Activated T-cell treated with anti-CD3 and anti-CD28 coated beads, Interleukin-2, amount 50 U/mL, for 24 hours (primary cell): ENCODE results near the gene RAB11FIP5.

Experiments
- DNase-seq: peaks from one replicate; pipeline ENCODE4 v3.0.0-alpha.2; 2020
- H3K27ac Mint-ChIP-seq: 2 replicates; pipeline ENCODE4 v1.8.0; 2020; ENCODE audit warnings: mild to moderate bottlenecking, mixed read lengths
- H3K27me3 Mint-ChIP-seq: 2 replicates; pipeline ENCODE4 v1.8.0; 2020; ENCODE audit warnings: mixed read lengths
- H3K36me3 Mint-ChIP-seq: 2 replicates; pipeline ENCODE4 v1.8.0; 2020; ENCODE audit warnings: low read depth, mixed read lengths
- H3K4me1 Mint-ChIP-seq: 2 replicates; pipeline ENCODE4 v1.8.0; 2020; ENCODE audit warnings: low read depth, mixed read lengths
- H3K4me3 Mint-ChIP-seq: 2 replicates; pipeline ENCODE4 v1.8.0; 2020; ENCODE audit warnings: mild to moderate bottlenecking, moderate library complexity, mixed read lengths
- H3K9me3 Mint-ChIP-seq: 2 replicates; pipeline ENCODE4 v1.8.0; 2020; ENCODE audit warnings: mixed read lengths

The RAB11FIP5 gene

DNA sequence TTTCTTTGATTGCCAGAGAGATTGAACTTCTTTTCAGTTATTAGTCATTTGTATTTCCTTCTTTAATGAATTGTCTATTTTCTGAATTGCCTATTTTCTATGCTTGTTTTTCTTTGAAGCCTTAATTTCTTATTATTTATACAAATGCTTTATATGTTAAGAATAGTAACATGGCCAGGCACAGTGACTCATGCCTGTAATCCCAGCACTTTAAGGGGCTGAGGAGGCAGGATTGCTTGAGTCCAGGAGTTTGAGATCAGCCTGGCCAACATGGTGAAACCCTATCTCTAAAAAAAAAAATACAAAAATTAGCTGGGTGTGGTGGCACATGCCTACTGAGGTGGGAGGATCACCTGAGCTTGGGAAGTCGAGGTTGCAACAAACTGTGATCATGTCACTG lies 4.7 kb upstream of the RAB11FIP5 start:
- H3K4me3 Mint-ChIP-seq, result no peak overlapping the region
- H3K27me3 Mint-ChIP-seq, result peaks cover 15% of the 10 kb centered on the region
- peaks cover 11% of the 10 kb centered on the region for H3K4me1 Mint-ChIP-seq
- no peak for DNase-seq
- H3K9me3 Mint-ChIP-seq, result no peaks in the 10 kb centered on the region
- no peak overlapping the region for H3K27ac Mint-ChIP-seq
- no peaks in the 10 kb centered on the region for H3K36me3 Mint-ChIP-seq

DNA sequence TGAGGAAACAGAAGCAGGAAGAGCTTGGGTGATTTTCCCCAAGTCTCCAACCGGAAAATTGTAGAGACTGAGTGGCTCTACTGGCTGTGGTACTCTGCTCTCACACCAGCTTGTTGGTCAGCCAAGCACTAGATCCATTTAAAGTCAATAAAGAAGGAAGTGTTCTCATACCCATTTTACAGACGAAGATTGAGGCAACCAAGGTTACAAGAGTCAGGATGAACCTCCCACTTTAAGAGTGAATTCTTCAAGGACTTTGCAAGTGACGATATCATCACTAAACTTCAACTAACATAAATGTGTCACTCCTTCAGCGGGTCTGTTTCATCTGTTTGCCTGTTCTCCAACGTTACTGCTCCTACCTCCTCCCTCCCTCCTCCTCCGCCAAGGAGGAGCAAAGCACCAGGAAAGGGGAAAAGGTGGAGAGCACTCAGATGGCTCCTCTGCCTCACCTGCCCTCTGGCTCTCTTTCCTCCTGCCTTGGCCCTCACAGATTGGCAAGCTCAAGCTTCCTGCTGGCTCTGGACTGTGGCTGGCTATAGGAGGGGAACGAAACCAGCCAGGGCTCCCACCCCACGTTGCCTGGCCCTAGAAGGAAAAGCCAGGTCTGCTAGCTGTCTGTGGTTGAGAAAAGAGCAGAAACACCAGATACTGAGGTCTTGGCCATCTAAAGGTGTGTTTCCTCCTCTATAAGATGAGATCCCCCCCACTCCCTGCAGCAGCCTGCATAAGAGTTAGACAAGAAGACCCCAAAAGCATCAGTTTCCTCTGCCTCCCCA lies 3.6 kb upstream of the RAB11FIP5 start:
- Mint-ChIP-seq H3K9me3 (no peaks in the 10 kb centered on the region), H3K27ac (no peak overlapping the region), H3K4me3 (no peak overlapping the region), H3K27me3 (peaks cover 18% of the 10 kb centered on the region), H3K4me1 (peaks cover 18% of the 10 kb centered on the region), H3K36me3 (no peaks in the 10 kb centered on the region)
- DNase-seq, result no peak

GRCh38 chr2:73114273-73114867 lies 1.6 kb upstream of the RAB11FIP5 start:
- Mint-ChIP-seq H3K4me1 (peaks cover 27% of the 10 kb centered on the region), H3K9me3 (no peaks in the 10 kb centered on the region), H3K36me3 (no peaks in the 10 kb centered on the region), H3K27me3 (peaks cover 7% of the 10 kb centered on the region), H3K27ac (no peak overlapping the region), H3K4me3 (peak overlapping the region; percentile 63)
- DNase-seq, result no peak

GRCh38 chr2:73112026-73112912 lies 479 bp downstream of the RAB11FIP5 start:
- H3K27me3 Mint-ChIP-seq, result peaks cover 4% of the 10 kb centered on the region
- peak overlapping the region; percentile 78 for H3K4me3 Mint-ChIP-seq
- peak; percentile 64 for DNase-seq
- peaks cover 32% of the 10 kb centered on the region for H3K4me1 Mint-ChIP-seq
- H3K9me3 Mint-ChIP-seq, result no peaks in the 10 kb centered on the region
- peak overlapping the region; percentile 63 for H3K27ac Mint-ChIP-seq
- no peaks in the 10 kb centered on the region for H3K36me3 Mint-ChIP-seq

- H3K4me1 Mint-ChIP-seq, result peaks cover 33% of the 10 kb centered on the region
- peak; percentile 47 for DNase-seq
- H3K27me3 Mint-ChIP-seq, result peaks cover 4% of the 10 kb centered on the region
- H3K27ac Mint-ChIP-seq, result peak overlapping the region; percentile 63
- H3K36me3 Mint-ChIP-seq, result no peaks in the 10 kb centered on the region
- no peaks in the 10 kb centered on the region for H3K9me3 Mint-ChIP-seq
- peak overlapping the region; percentile 78 for H3K4me3 Mint-ChIP-seq
Observed at GRCh38 chr2:73111073-73112025, 1.4 kb downstream of the RAB11FIP5 start.

- no peak for DNase-seq
- Mint-ChIP-seq H3K27me3 (peaks cover 4% of the 10 kb centered on the region), H3K27ac (no peak overlapping the region), H3K4me1 (peaks cover 33% of the 10 kb centered on the region), H3K4me3 (peak overlapping the region; percentile 78), H3K9me3 (no peaks in the 10 kb centered on the region), H3K36me3 (no peaks in the 10 kb centered on the region)
Observed at GRCh38 chr2:73110168-73111072, 2.3 kb downstream of the RAB11FIP5 start.

- no peak overlapping the region for H3K4me3 Mint-ChIP-seq
- H3K27me3 Mint-ChIP-seq, result peaks cover 4% of the 10 kb centered on the region
- no peaks in the 10 kb centered on the region for H3K9me3 Mint-ChIP-seq
- no peak overlapping the region for H3K27ac Mint-ChIP-seq
- peaks cover 30% of the 10 kb centered on the region for H3K4me1 Mint-ChIP-seq
- no peak for DNase-seq
- no peaks in the 10 kb centered on the region for H3K36me3 Mint-ChIP-seq
Observed at GRCh38 chr2:73109431-73110167, 3.1 kb downstream of the RAB11FIP5 start.

- no peak overlapping the region for H3K27ac Mint-ChIP-seq
- DNase-seq, result no peak
- H3K9me3 Mint-ChIP-seq, result no peaks in the 10 kb centered on the region
- H3K4me3 Mint-ChIP-seq, result no peak overlapping the region
- peaks cover 4% of the 10 kb centered on the region for H3K27me3 Mint-ChIP-seq
- H3K36me3 Mint-ChIP-seq, result no peaks in the 10 kb centered on the region
- peaks cover 28% of the 10 kb centered on the region for H3K4me1 Mint-ChIP-seq
Observed at GRCh38 chr2:73107211-73107926, 5.4 kb downstream of the RAB11FIP5 start.

DNA sequence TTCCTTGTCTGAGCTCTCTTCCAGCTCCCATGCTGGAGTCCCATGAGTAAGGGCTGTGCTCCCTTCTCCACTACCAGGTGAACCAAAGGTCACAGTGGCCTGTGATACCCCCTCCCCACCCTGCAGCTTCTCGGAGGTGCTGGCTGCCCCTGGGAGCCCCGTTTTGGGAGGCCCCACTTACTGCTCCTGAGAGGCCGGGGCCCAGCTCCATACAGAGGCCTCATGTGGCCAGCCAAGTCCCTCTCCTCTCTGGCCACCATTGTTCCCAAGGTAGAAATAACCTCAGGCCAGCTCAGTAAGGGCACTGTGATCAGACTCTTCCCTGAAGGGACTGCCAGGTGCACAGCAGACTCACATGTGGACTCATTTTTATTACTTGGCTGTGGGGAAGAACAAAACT lies 6.0 kb downstream of the RAB11FIP5 start:
- H3K27me3 Mint-ChIP-seq, result peaks cover 1% of the 10 kb centered on the region
- H3K9me3 Mint-ChIP-seq, result no peaks in the 10 kb centered on the region
- H3K4me1 Mint-ChIP-seq, result peaks cover 25% of the 10 kb centered on the region
- no peak overlapping the region for H3K27ac Mint-ChIP-seq
- no peak for DNase-seq
- H3K36me3 Mint-ChIP-seq, result no peaks in the 10 kb centered on the region
- H3K4me3 Mint-ChIP-seq, result no peak overlapping the region

- no peak for DNase-seq
- no peak overlapping the region for H3K4me3 Mint-ChIP-seq
- H3K27me3 Mint-ChIP-seq, result no peaks in the 10 kb centered on the region
- H3K36me3 Mint-ChIP-seq, result no peaks in the 10 kb centered on the region
- H3K4me1 Mint-ChIP-seq, result peaks cover 13% of the 10 kb centered on the region
- H3K27ac Mint-ChIP-seq, result no peak overlapping the region
- H3K9me3 Mint-ChIP-seq, result no peaks in the 10 kb centered on the region
Observed at GRCh38 chr2:73105511-73105971, 7.2 kb downstream of the RAB11FIP5 start.

GRCh38 chr2:73104933-73105332 lies 7.8 kb downstream of the RAB11FIP5 start:
- no peaks in the 10 kb centered on the region for H3K9me3 Mint-ChIP-seq
- no peak overlapping the region for H3K4me3 Mint-ChIP-seq
- H3K27ac Mint-ChIP-seq, result no peak overlapping the region
- H3K4me1 Mint-ChIP-seq, result peaks cover 12% of the 10 kb centered on the region
- H3K36me3 Mint-ChIP-seq, result no peaks in the 10 kb centered on the region
- no peaks in the 10 kb centered on the region for H3K27me3 Mint-ChIP-seq
- no peak for DNase-seq

DNA sequence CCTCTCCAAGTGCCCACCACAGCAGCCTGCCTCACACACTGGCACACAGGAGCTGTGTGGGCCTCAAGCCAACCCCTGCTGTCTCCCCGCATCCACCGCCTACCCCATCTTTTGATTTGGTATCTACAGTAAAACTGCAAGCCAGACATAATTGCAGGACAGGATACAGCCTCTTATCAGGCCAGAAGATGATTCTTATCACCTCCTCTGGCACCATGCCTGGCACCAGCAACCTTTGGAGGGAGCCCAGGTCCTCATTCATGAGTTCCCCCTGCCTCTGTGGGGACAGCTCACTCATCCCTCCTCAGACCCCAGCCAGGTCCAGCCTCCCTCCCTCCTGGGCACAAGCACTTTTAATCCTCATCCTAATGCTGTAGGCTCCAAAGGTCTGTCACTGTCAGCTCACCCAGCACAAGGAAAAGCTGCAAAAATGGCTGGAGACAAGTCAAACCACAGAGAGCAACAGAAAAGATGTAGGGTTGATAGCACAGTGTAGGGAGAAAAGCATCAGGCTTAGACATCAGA lies 9.7 kb downstream of the RAB11FIP5 start:
- no peak for DNase-seq
- H3K27ac Mint-ChIP-seq, result peak overlapping the region; percentile 44
- H3K4me1 Mint-ChIP-seq, result peaks cover 10% of the 10 kb centered on the region
- H3K27me3 Mint-ChIP-seq, result no peaks in the 10 kb centered on the region
- H3K9me3 Mint-ChIP-seq, result no peaks in the 10 kb centered on the region
- H3K36me3 Mint-ChIP-seq, result no peaks in the 10 kb centered on the region
- H3K4me3 Mint-ChIP-seq, result no peak overlapping the region
